OCI-LY7 (cell line): Measurements from ENCODE around the gene SYDE2.

Experiments used
- CTCF ChIP-seq: fragments of 200-600 bp; sonication (generic); conservative IDR thresholded peaks from 2 replicates; pipeline ENCODE4 v1.5.1; 2014; ENCODE audit warnings: mild to moderate bottlenecking, antibody characterized with exemption, low read length, moderate library complexity, mixed read lengths
- EZH2phosphoT487 ChIP-seq: fragments of 200-600 bp; sonication (generic); IDR thresholded peaks from 2 replicates; pipeline ENCODE4 v1.6.1; 2018; ENCODE audit warnings: low read depth, borderline replicate concordance, mild to moderate bottlenecking, mixed run types, antibody characterized with exemption, low read length, moderate library complexity, mixed read lengths

- no peak for TF ChIP-seq CTCF
- TF ChIP-seq EZH2phosphoT487: no peak
These were observed 41.9 kb downstream of the SYDE2 start for GRCh38 chr1:85158910-85159309.
